HepG2 (cell line): ENCODE data around the gene PLPPR3. TPM values are rescaled to one million over a fixed set of nuclear protein-coding genes. Genes with fewer than 3 reads are reported as not detected.

Experiments used
- EP300 ChIP-seq, 3 experiments: sonication (generic) in 1 of 3; formaldehyde crosslinking in 1 of 3; IDR thresholded peaks; 2 replicates each; pipeline versions ENCODE4 v1.5.1 to v1.6.1; 2011 to 2020; ENCODE audit warnings: low read depth in 2 of 3, low read length in 2 of 3, borderline replicate concordance in 1 of 3, improper control_type of control experiment in 1 of 3, mild to moderate bottlenecking in 1 of 3, missing genetic modification reagents in 1 of 3, moderate library complexity in 1 of 3
- GATAD2A ChIP-seq: IDR thresholded peaks from 2 replicates; pipeline ENCODE4 v1.6.1; 2016
- HES4 ChIP-seq: sonication (generic); formaldehyde crosslinking; IDR thresholded peaks from 2 replicates; pipeline ENCODE4 v1.9.0; 2021; ENCODE audit warnings: mild to moderate bottlenecking, missing genetic modification reagents, borderline replicate concordance
- MEIS2 ChIP-seq: sonication (generic); formaldehyde crosslinking; IDR thresholded peaks from 2 replicates; pipeline ENCODE4 v1.9.0; 2021; ENCODE audit warnings: mild to moderate bottlenecking, missing genetic modification reagents
- MXD3 ChIP-seq: IDR thresholded peaks from 2 replicates; pipeline ENCODE4 v1.6.1; 2016; ENCODE audit warnings: mild to moderate bottlenecking, missing biosample characterization, missing genetic modification reagents
- NFIB ChIP-seq: sonication (generic); formaldehyde crosslinking; IDR thresholded peaks from 2 replicates; pipeline ENCODE4 v1.9.0; 2021; ENCODE audit warnings: missing genetic modification reagents, mild to moderate bottlenecking, borderline replicate concordance
- PAXIP1 ChIP-seq: sonication (generic); formaldehyde crosslinking; conservative IDR thresholded peaks from 2 replicates; pipeline ENCODE4 v1.4.0; 2020; ENCODE audit warnings: mild to moderate bottlenecking, missing genetic modification reagents, moderate library complexity
- POLR2A ChIP-seq, 2 experiments: IDR thresholded peaks; 2 replicates each; pipeline ENCODE4 v1.6.1; 2011; ENCODE audit warnings: low read depth in 2 of 2, low read length in 2 of 2, mild to moderate bottlenecking in 1 of 2, moderate library complexity in 1 of 2; ENCODE audit not compliant: insufficient read depth in 1 of 2
- SRSF4 ChIP-seq: fragments of 200-400 bp; formaldehyde crosslinking; IDR thresholded peaks from one replicate; pipeline ENCODE4 v1.6.1; 2018; ENCODE audit warnings: mild to moderate bottlenecking, low read depth, low read length, moderate library complexity; ENCODE audit not compliant: poor library complexity, severe bottlenecking
- THAP8 ChIP-seq: sonication (generic); formaldehyde crosslinking; IDR thresholded peaks from 2 replicates; pipeline ENCODE4 v1.5.1; 2020; ENCODE audit warnings: missing genetic modification reagents, mild to moderate bottlenecking, borderline replicate concordance
- TP53 ChIP-seq: sonication (generic); formaldehyde crosslinking; conservative IDR thresholded peaks from 2 replicates; pipeline ENCODE4 v1.4.0; 2020; ENCODE audit warnings: missing genetic modification reagents
- ZFP37 ChIP-seq: sonication (generic); formaldehyde crosslinking; IDR thresholded peaks from 2 replicates; pipeline ENCODE4 v1.4.0; 2020; ENCODE audit warnings: missing genetic modification reagents, borderline replicate concordance
- ZNF225 ChIP-seq: sonication (generic); formaldehyde crosslinking; IDR thresholded peaks from 2 replicates; pipeline ENCODE4 v1.4.0; 2020; ENCODE audit warnings: mild to moderate bottlenecking, missing genetic modification reagents
- ZNF274 ChIP-seq: sonication (generic); formaldehyde crosslinking; IDR thresholded peaks from 2 replicates; pipeline ENCODE4 v1.5.1; 2020; ENCODE audit warnings: mild to moderate bottlenecking, missing genetic modification reagents
- ZNF275 ChIP-seq: sonication (generic); formaldehyde crosslinking; IDR thresholded peaks from 2 replicates; pipeline ENCODE4 v1.8.0; 2022; ENCODE audit warnings: missing genetic modification reagents, mild to moderate bottlenecking, inconsistent platforms, borderline replicate concordance
- ZNF367 ChIP-seq: sonication (generic); formaldehyde crosslinking; IDR thresholded peaks from 2 replicates; pipeline ENCODE4 v1.4.0; 2020; ENCODE audit warnings: missing genetic modification reagents, borderline replicate concordance
- ZNF383 ChIP-seq: sonication (generic); formaldehyde crosslinking; IDR thresholded peaks from 2 replicates; pipeline ENCODE4 v1.4.0; 2020; ENCODE audit warnings: missing genetic modification reagents, mild to moderate bottlenecking, borderline replicate concordance
- ZNF431 ChIP-seq: sonication (generic); formaldehyde crosslinking; IDR thresholded peaks from 2 replicates; pipeline ENCODE4 v1.9.0; 2022; ENCODE audit warnings: missing genetic modification reagents, low read depth, mild to moderate bottlenecking, borderline replicate concordance
- ZNF513 ChIP-seq: sonication (generic); formaldehyde crosslinking; conservative IDR thresholded peaks from 2 replicates; pipeline ENCODE4 v1.5.0; 2020; ENCODE audit warnings: missing genetic modification reagents
- ZNF614 ChIP-seq: IDR thresholded peaks from 2 replicates; pipeline ENCODE4 v1.6.1; 2018; ENCODE audit warnings: missing biosample characterization, missing genetic modification reagents, inconsistent platforms, borderline replicate concordance
- ZNF878 ChIP-seq: sonication (generic); formaldehyde crosslinking; IDR thresholded peaks from 2 replicates; pipeline ENCODE4 v1.8.1; 2023; ENCODE audit warnings: mild to moderate bottlenecking, missing genetic modification reagents, moderate library complexity
- ZNF891 ChIP-seq: sonication (generic); formaldehyde crosslinking; IDR thresholded peaks from 2 replicates; pipeline ENCODE4 v1.5.0; 2020; ENCODE audit warnings: mild to moderate bottlenecking, missing genetic modification reagents
- polyA plus RNA-seq, 8 experiments: library from polyadenylated mRNA; depleted of rRNA in 3 of 8; stranded (reverse) in 7 of 8; unstranded in 1 of 8; fragments of >200 nt; fragmentation: Illumina TruSeq in 4 of 8; extraction: Trizol in 4 of 8; gene quantifications; 2 replicates each; pipeline versions ENCODE4 v1.2.1 to v1.2.3, GENCODE V29; 2011 to 2016; ENCODE audit warnings: low read depth in 4 of 8, missing spikeins in 1 of 8, mixed read lengths in 1 of 8; ENCODE audit not compliant: insufficient read depth in 1 of 8
- total RNA-seq, 5 experiments: library from RNA; depleted of rRNA; stranded (reverse); fragments of >200 nt; fragmentation: Illumina TruSeq; extraction: Trizol; gene quantifications; 2 replicates each; pipeline ENCODE4 v1.2.3, GENCODE V29; 2016; ENCODE audit warnings: low read depth in 1 of 5

PLPPR3 gene
- total and polyA plus RNA-seq, 2 of the 13 experiments (the other 11 are each of a cell fraction or from before 2014, with no cell fraction given) = 0.07 to 0.16 TPM

- TF ChIP-seq ZNF513 (CRISPR knock-in tag) (no peak), THAP8 (CRISPR knock-in tag) (no peak), ZNF367 (CRISPR knock-in tag) (no peak), ZNF614 (CRISPR knock-in tag) (no peak), ZFP37 (CRISPR knock-in tag) (no peak), TP53 (no peak), PAXIP1 (peak; percentile 87), ZNF275 (CRISPR knock-in tag) (no peak), EP300 (IDR thresholded peaks at IDR 0.05; ENCODE audit: low read depth in 2 of 2, low read length in 2 of 2) (peak in 1 of 2 experiments; percentile 52; a peak in 1 of 4 replicates), EP300 (CRISPR knock-in tag; IDR thresholded peaks at IDR 0.05; ENCODE audit: borderline replicate concordance) (peak; percentile 39; the same call in 1 of the 2 replicates), HES4 (no peak; the same call in 1 of the 2 replicates), GATAD2A (CRISPR knock-in tag) (peak; percentile 71), SRSF4 (no peak), ZNF225 (no peak), MXD3 (CRISPR knock-in tag) (no peak), NFIB (CRISPR knock-in tag) (no peak), ZNF383 (no peak), ZNF878 (CRISPR knock-in tag) (no peak), POLR2A (IDR thresholded peaks at IDR 0.05; ENCODE audit: insufficient read depth in 1 of 2, low read depth in 2 of 2, low read length in 2 of 2) (peak; percentile 48 to 85; a peak in 3 of 4 replicates), ZNF274 (peak; percentile 67; the same call in 1 of the 2 replicates), ZNF431 (CRISPR knock-in tag) (no peak), MEIS2 (CRISPR knock-in tag) (0 out of 2 replicates have a peak, but pooled peaks have one; percentile 20), ZNF891 (CRISPR knock-in tag) (no peak)
Measured at GRCh38 chr19:782185-782877, 39.4 kb downstream of the PLPPR3 start (continued).
